GM21528 (cell line): ENCODE data around the gene PTGES.

Source experiments
- ATAC-seq: cut with Tn5 transposase; IDR thresholded peaks from one replicate; pipeline ENCODE4 v1.9.1; 2021; ENCODE audit warnings: mild to moderate bottlenecking, moderate library complexity; ENCODE audit not compliant: unreplicated experiment, low FRiP score

PTGES gene

GRCh38 chr9:129720865-129721545, 31.8 kb downstream of the PTGES start:
- ATAC-seq = no peak

- ATAC-seq = no peak
These were observed 32.5 kb downstream of the PTGES start for GRCh38 chr9:129720181-129720864.

- no peak for ATAC-seq
These were observed 33.7 kb downstream of the PTGES start for GRCh38 chr9:129719135-129719534.

GRCh38 chr9:129718647-129719046, 34.2 kb downstream of the PTGES start:
- ATAC-seq = no peak

GRCh38 chr9:129717991-129718390, 34.9 kb downstream of the PTGES start:
- no peak for ATAC-seq

GRCh38 chr9:129716091-129716490, 36.8 kb downstream of the PTGES start:
- ATAC-seq = no peak

- ATAC-seq = no peak
These were observed 38.3 kb downstream of the PTGES start for GRCh38 chr9:129714511-129715061.

- ATAC-seq = no peak
These were observed 39.5 kb downstream of the PTGES start for GRCh38 chr9:129713402-129713679.

GRCh38 chr9:129712634-129713401, 40.0 kb downstream of the PTGES start:
- no peak for ATAC-seq

- no peak for ATAC-seq
These were observed 42.7 kb downstream of the PTGES start for GRCh38 chr9:129710169-129710453.

GRCh38 chr9:129709438-129710168, 43.2 kb downstream of the PTGES start:
- ATAC-seq = no peak

- ATAC-seq = no peak
These were observed 44.0 kb downstream of the PTGES start for GRCh38 chr9:129708793-129709192.

- ATAC-seq = no peak
These were observed 48.0 kb downstream of the PTGES start for GRCh38 chr9:129704807-129705206.

- no peak for ATAC-seq
These were observed 49.0 kb downstream of the PTGES start for GRCh38 chr9:129703667-129704355.

- no peak for ATAC-seq
These were observed 50.0 kb downstream of the PTGES start for GRCh38 chr9:129702589-129703520.

GRCh38 chr9:129701549-129701948, 51.3 kb downstream of the PTGES start:
- no peak for ATAC-seq

- ATAC-seq = no peak
These were observed 51.8 kb downstream of the PTGES start for GRCh38 chr9:129701054-129701453.

- ATAC-seq = no peak
These were observed 54.5 kb downstream of the PTGES start for GRCh38 chr9:129698254-129698757.

- ATAC-seq = no peak
These were observed 55.1 kb downstream of the PTGES start for GRCh38 chr9:129697656-129698253.
